ENCODE data around the gene EIF1.

EIF1 gene

GRCh38 chr17:41660221-41660711, 28.4 kb upstream of the EIF1 start:
- WGBS = 74% methylated on average over 4 of the region's 8 CpGs

GRCh38 chr17:41663451-41664171, 25.1 kb upstream of the EIF1 start:
- peak overlapping the region in 1 of 2 experiments; percentile 8 for H2BK12ac ChIP-seq (ENCODE audit: low read length in 2 of 2)

More at GRCh38 chr17:41660221-41660711, 28.4 kb upstream of the EIF1 start:
- Histone ChIP-seq H3K4ac (ENCODE audit: low read depth in 1 of 2, low read length in 2 of 2) (no peak overlapping the region), H3K79me1 (replicated peaks; ENCODE audit: low read length, poor library complexity, severe bottlenecking) (no peaks in the 10 kb centered on the region), H3K23ac (ENCODE audit: low read length in 2 of 2) (no peak overlapping the region), H4K8ac (ENCODE audit: low read length) (no peak overlapping the region), H4K91ac (ENCODE audit: low read length) (no peak overlapping the region), H3K9ac (ENCODE audit: low read length) (no peak overlapping the region), H2BK12ac (ENCODE audit: low read length in 2 of 2) (no peak overlapping the region), H3K4me2 (ENCODE audit: low read length, poor library complexity, severe bottlenecking) (no peak overlapping the region), H2BK5ac (ENCODE audit: low read depth, low read length, poor library complexity, severe bottlenecking) (no peak overlapping the region), H3K9me3 (ENCODE audit: control insufficient read depth, low read length) (no peaks in the 10 kb centered on the region), H3K18ac (ENCODE audit: low read depth in 1 of 2, low read length in 2 of 2) (no peak overlapping the region), H3K36me3 (ENCODE audit: control insufficient read depth in 1 of 2, insufficient read depth in 2 of 2, low read depth in 1 of 2, low read length in 2 of 2) (no peaks in the 10 kb centered on the region), H3K4me1 (ENCODE audit: control insufficient read depth, insufficient read depth, low read depth, low read length) (peaks cover 19% of the 10 kb centered on the region), H2AK5ac (ENCODE audit: low read length, severe bottlenecking) (peak overlapping the region; percentile 52), H3K27ac (ENCODE audit: low read length, poor library complexity, severe bottlenecking) (no peak overlapping the region), H2BK120ac (ENCODE audit: low read depth, low read length) (no peak overlapping the region), H3K27me3 (ENCODE audit: control insufficient read depth in 1 of 2, insufficient read depth in 1 of 2, low read length in 2 of 2) (peaks cover 0 to 20% of the 10 kb centered on the region in 2 experiments), H2AFZ (ENCODE audit: low read depth, low read length) (no peak overlapping the region), H3K4me3 (ENCODE audit: insufficient read depth in 1 of 2, low read depth in 1 of 2, low read length in 2 of 2) (no peak overlapping the region), H2BK15ac (ENCODE audit: low read depth, poor library complexity, severe bottlenecking) (peak overlapping the region; percentile 27), H3K14ac (ENCODE audit: low read length in 2 of 2) (no peak overlapping the region)
- no peak for DNase-seq

GRCh38 chr17:41664172-41664457, 24.6 kb upstream of the EIF1 start:
- no peak overlapping the region for H3K9ac ChIP-seq (ENCODE audit: low read length)
- H3K4me1 ChIP-seq (ENCODE audit: control insufficient read depth, insufficient read depth, low read depth, low read length) = peaks cover 29% of the 10 kb centered on the region
- no peak overlapping the region for H3K4me3 ChIP-seq (ENCODE audit: insufficient read depth in 1 of 2, low read depth in 1 of 2, low read length in 2 of 2)
- peak overlapping the region; percentile 47 for H4K91ac ChIP-seq (ENCODE audit: low read length)
- H3K18ac ChIP-seq (ENCODE audit: low read depth in 1 of 2, low read length in 2 of 2) = peak overlapping the region in 1 of 2 experiments; percentile 28
- H3K27ac ChIP-seq (ENCODE audit: low read length, poor library complexity, severe bottlenecking) = no peak overlapping the region
- H2AFZ ChIP-seq (ENCODE audit: low read depth, low read length) = no peak overlapping the region
- no peaks in the 10 kb centered on the region for H3K36me3 ChIP-seq (ENCODE audit: control insufficient read depth in 1 of 2, insufficient read depth in 2 of 2, low read depth in 1 of 2, low read length in 2 of 2)
- no peaks in the 10 kb centered on the region for H3K79me1 ChIP-seq (replicated peaks; ENCODE audit: low read length, poor library complexity, severe bottlenecking)
- peaks cover 0 to 13% of the 10 kb centered on the region in 2 experiments for H3K27me3 ChIP-seq (ENCODE audit: control insufficient read depth in 1 of 2, insufficient read depth in 1 of 2, low read length in 2 of 2)
- no peak overlapping the region for H2BK120ac ChIP-seq (ENCODE audit: low read depth, low read length)
- H4K8ac ChIP-seq (ENCODE audit: low read length) = peak overlapping the region; percentile 32
- H2AK5ac ChIP-seq (ENCODE audit: low read length, severe bottlenecking) = peak overlapping the region; percentile 23
- no peak overlapping the region for H3K4ac ChIP-seq (ENCODE audit: low read depth in 1 of 2, low read length in 2 of 2)
- H3K14ac ChIP-seq (ENCODE audit: low read length in 2 of 2) = no peak overlapping the region
- H2BK12ac ChIP-seq (ENCODE audit: low read length in 2 of 2) = peak overlapping the region in 1 of 2 experiments; percentile 8
- no peak overlapping the region for H2BK15ac ChIP-seq (ENCODE audit: low read depth, poor library complexity, severe bottlenecking)
- no peaks in the 10 kb centered on the region for H3K9me3 ChIP-seq (ENCODE audit: control insufficient read depth, low read length)
- DNase-seq = no peak
- WGBS = 82% methylated on average over 2 of the region's 2 CpGs
- no peak overlapping the region for H3K4me2 ChIP-seq (ENCODE audit: low read length, poor library complexity, severe bottlenecking)
- H3K23ac ChIP-seq (ENCODE audit: low read length in 2 of 2) = no peak overlapping the region
- no peak overlapping the region for H2BK5ac ChIP-seq (ENCODE audit: low read depth, low read length, poor library complexity, severe bottlenecking)

More at GRCh38 chr17:41663451-41664171, 25.1 kb upstream of the EIF1 start:
- H3K18ac ChIP-seq (ENCODE audit: low read depth in 1 of 2, low read length in 2 of 2) = peak overlapping the region in 1 of 2 experiments; percentile 28
- H2AFZ ChIP-seq (ENCODE audit: low read depth, low read length) = no peak overlapping the region
- H3K4me3 ChIP-seq (ENCODE audit: insufficient read depth in 1 of 2, low read depth in 1 of 2, low read length in 2 of 2) = no peak overlapping the region
- peak overlapping the region; percentile 47 for H4K91ac ChIP-seq (ENCODE audit: low read length)
- no peaks in the 10 kb centered on the region for H3K9me3 ChIP-seq (ENCODE audit: control insufficient read depth, low read length)
- H3K36me3 ChIP-seq (ENCODE audit: control insufficient read depth in 1 of 2, insufficient read depth in 2 of 2, low read depth in 1 of 2, low read length in 2 of 2) = no peaks in the 10 kb centered on the region
- H3K79me1 ChIP-seq (replicated peaks; ENCODE audit: low read length, poor library complexity, severe bottlenecking) = no peaks in the 10 kb centered on the region
- no peak overlapping the region for H3K4ac ChIP-seq (ENCODE audit: low read depth in 1 of 2, low read length in 2 of 2)
- no peak overlapping the region for H3K4me2 ChIP-seq (ENCODE audit: low read length, poor library complexity, severe bottlenecking)
- H3K9ac ChIP-seq (ENCODE audit: low read length) = no peak overlapping the region
- peak overlapping the region; percentile 23 for H2AK5ac ChIP-seq (ENCODE audit: low read length, severe bottlenecking)
- peak overlapping the region; percentile 32 for H4K8ac ChIP-seq (ENCODE audit: low read length)
- H2BK15ac ChIP-seq (ENCODE audit: low read depth, poor library complexity, severe bottlenecking) = no peak overlapping the region
- H3K14ac ChIP-seq (ENCODE audit: low read length in 2 of 2) = no peak overlapping the region
- peaks cover 29% of the 10 kb centered on the region for H3K4me1 ChIP-seq (ENCODE audit: control insufficient read depth, insufficient read depth, low read depth, low read length)
- H2BK120ac ChIP-seq (ENCODE audit: low read depth, low read length) = no peak overlapping the region
- no peak for DNase-seq
- no peak overlapping the region for H2BK5ac ChIP-seq (ENCODE audit: low read depth, low read length, poor library complexity, severe bottlenecking)
- no peak overlapping the region for H3K23ac ChIP-seq (ENCODE audit: low read length in 2 of 2)
- no peak overlapping the region for H3K27ac ChIP-seq (ENCODE audit: low read length, poor library complexity, severe bottlenecking)
- peaks cover 0 to 13% of the 10 kb centered on the region in 2 experiments for H3K27me3 ChIP-seq (ENCODE audit: control insufficient read depth in 1 of 2, insufficient read depth in 1 of 2, low read length in 2 of 2)
- 75% methylated on average over 8 of the region's 8 CpGs for WGBS

- Histone ChIP-seq H2BK12ac (ENCODE audit: low read length in 2 of 2) (peak overlapping the region in 1 of 2 experiments; percentile 89), H3K4me3 (ENCODE audit: insufficient read depth in 1 of 2, low read depth in 1 of 2, low read length in 2 of 2) (peak overlapping the region in 1 of 2 experiments; percentile 73), H3K9ac (ENCODE audit: low read length) (peak overlapping the region; percentile 80), H3K18ac (ENCODE audit: low read depth in 1 of 2, low read length in 2 of 2) (peak overlapping the region in 1 of 2 experiments; percentile 95), H3K27ac (ENCODE audit: low read length, poor library complexity, severe bottlenecking) (no peak overlapping the region), H3K4me2 (ENCODE audit: low read length, poor library complexity, severe bottlenecking) (no peak overlapping the region), H3K79me1 (replicated peaks; ENCODE audit: low read length, poor library complexity, severe bottlenecking) (no peaks in the 10 kb centered on the region), H2BK15ac (ENCODE audit: low read depth, poor library complexity, severe bottlenecking) (no peak overlapping the region), H4K91ac (ENCODE audit: low read length) (peak overlapping the region; percentile 71), H2BK5ac (ENCODE audit: low read depth, low read length, poor library complexity, severe bottlenecking) (no peak overlapping the region), H2AK5ac (ENCODE audit: low read length, severe bottlenecking) (peak overlapping the region; percentile 3), H3K36me3 (ENCODE audit: control insufficient read depth in 1 of 2, insufficient read depth in 2 of 2, low read depth in 1 of 2, low read length in 2 of 2) (no peaks in the 10 kb centered on the region), H3K27me3 (ENCODE audit: control insufficient read depth in 1 of 2, insufficient read depth in 1 of 2, low read length in 2 of 2) (peaks cover 0 to 9% of the 10 kb centered on the region in 2 experiments), H2BK120ac (ENCODE audit: low read depth, low read length) (no peak overlapping the region), H3K14ac (ENCODE audit: low read length in 2 of 2) (no peak overlapping the region), H3K4ac (ENCODE audit: low read depth in 1 of 2, low read length in 2 of 2) (peak overlapping the region; percentile 45 to 68), H3K4me1 (ENCODE audit: control insufficient read depth, insufficient read depth, low read depth, low read length) (peaks cover 35% of the 10 kb centered on the region), H3K23ac (ENCODE audit: low read length in 2 of 2) (no peak overlapping the region), H2AFZ (ENCODE audit: low read depth, low read length) (peak overlapping the region; percentile 85), H4K8ac (ENCODE audit: low read length) (peak overlapping the region; percentile 97), H3K9me3 (ENCODE audit: control insufficient read depth, low read length) (no peaks in the 10 kb centered on the region)
- WGBS = 75% methylated on average over 15 of the region's 15 CpGs
- no peak for DNase-seq
Observed at GRCh38 chr17:41664587-41665565, 23.8 kb upstream of the EIF1 start.

Data from mesenchymal stem cell (in vitro differentiated cells and primary cell).